Lower lobe of right lung (tissue), 2 donors: ENCODE data around the gene NUCB2. TPM values are rescaled to one million over a fixed set of nuclear protein-coding genes. Genes with fewer than 3 reads are reported as not detected.

Source experiments
- ATAC-seq, 2 donors: fragments of 200-7000 bp; cut with Tn5 transposase; one replicate each; pipeline ENCODE4 v1.9.1; 2020 to 2022; ENCODE audit warnings: mild to moderate bottlenecking in 2 of 2, moderate library complexity in 2 of 2
- DNase-seq: peaks from one replicate; pipeline ENCODE4 v3.0.0-alpha.2; 2020
- H3K27ac ChIP-seq: fragments of 200-600 bp; one replicate; pipeline ENCODE4 v1.8.0; 2022
- H3K27me3 ChIP-seq: fragments of 200-600 bp; one replicate; pipeline ENCODE4 v1.8.0; 2022; ENCODE audit warnings: low read depth
- H3K36me3 ChIP-seq: fragments of 200-600 bp; one replicate; pipeline ENCODE4 v1.8.0; 2022; ENCODE audit warnings: mild to moderate bottlenecking
- H3K4me1 ChIP-seq: fragments of 200-600 bp; one replicate; pipeline ENCODE4 v1.8.0; 2022
- H3K4me3 ChIP-seq: fragments of 200-600 bp; one replicate; pipeline ENCODE4 v1.8.0; 2022; ENCODE audit warnings: mild to moderate bottlenecking
- H3K9me3 ChIP-seq: fragments of 200-600 bp; one replicate; pipeline ENCODE4 v1.8.0; 2022
- CTCF ChIP-seq: fragments of 200-600 bp; IDR thresholded peaks from one replicate; pipeline ENCODE4 v1.8.0; 2022; ENCODE audit warnings: antibody characterized with exemption, mild to moderate bottlenecking
- intact Hi-C: fragments of 100-400 bp; cut with DNase I; formaldehyde crosslinking; loops from one replicate; pipeline ENCODE4 v1.11.0; 2022
- total RNA-seq: library from RNA; stranded (reverse); fragmentation: NEBNext Ultra II Directional; extraction: Animal tissue kit (Norgen Biotek cat#: 25700); gene quantifications from one replicate; pipeline ENCODE4 v1.2.1, GENCODE V29; 2021
- donor health status: DM: no; HTN: yes; CAD: no; lungs with severe emphysema.

Gene NUCB2
- total RNA-seq, 1 donor from 2014 or later, result 82.7 TPM

DNA sequence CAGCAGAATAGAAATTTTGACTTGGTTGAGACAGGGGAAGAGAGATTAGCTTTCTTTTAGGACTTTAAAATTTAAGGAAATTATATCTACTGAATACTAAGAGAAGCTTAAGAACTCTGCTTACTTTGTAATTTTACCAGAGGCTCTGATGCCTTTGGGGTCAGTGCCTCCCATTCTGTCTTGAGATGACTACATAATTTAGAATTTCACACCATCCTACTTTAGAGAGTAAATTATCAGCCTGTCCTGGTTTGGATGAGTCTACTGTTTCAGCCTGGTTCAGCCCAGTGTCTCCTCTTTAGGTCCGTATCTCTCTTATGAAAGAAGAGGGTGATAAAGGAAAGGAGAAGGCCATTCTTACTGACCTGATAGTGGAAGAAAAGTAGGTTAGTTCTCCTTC, 9.8 kb downstream of the NUCB2 start:
- ATAC-seq (no peak), DNase-seq (no peak)
- no peaks in the 10 kb centered on the region for H3K27me3 ChIP-seq
- TF ChIP-seq CTCF, result no peak
- no peaks in the 10 kb centered on the region for H3K4me1 ChIP-seq
- no peak overlapping the region for H3K27ac ChIP-seq
- intact Hi-C loops, result no loop called here
- peaks cover 50% of the 10 kb centered on the region for H3K36me3 ChIP-seq
- H3K4me3 ChIP-seq, result no peak overlapping the region
- H3K9me3 ChIP-seq, result no peaks in the 10 kb centered on the region

- Histone ChIP-seq H3K36me3 (peaks cover 50% of the 10 kb centered on the region), H3K27me3 (no peaks in the 10 kb centered on the region), H3K27ac (no peak overlapping the region), H3K4me3 (no peak overlapping the region), H3K4me1 (no peaks in the 10 kb centered on the region), H3K9me3 (no peaks in the 10 kb centered on the region)
- DNase-seq (no peak), ATAC-seq (no peak)
- intact Hi-C loops, result no loop called here
- TF ChIP-seq CTCF, result no peak
These were observed 10.5 kb downstream of the NUCB2 start for GRCh38 chr11:17287058-17287457.

- Histone ChIP-seq H3K27ac (no peak overlapping the region), H3K4me3 (no peak overlapping the region), H3K27me3 (no peaks in the 10 kb centered on the region), H3K9me3 (no peaks in the 10 kb centered on the region), H3K4me1 (no peaks in the 10 kb centered on the region), H3K36me3 (peaks cover 26% of the 10 kb centered on the region)
- intact Hi-C loops, result no loop called here
- no peak for TF ChIP-seq CTCF
- ATAC-seq, result no peak
- no peak for DNase-seq
These were observed 15.2 kb downstream of the NUCB2 start for GRCh38 chr11:17291710-17292109.

DNA sequence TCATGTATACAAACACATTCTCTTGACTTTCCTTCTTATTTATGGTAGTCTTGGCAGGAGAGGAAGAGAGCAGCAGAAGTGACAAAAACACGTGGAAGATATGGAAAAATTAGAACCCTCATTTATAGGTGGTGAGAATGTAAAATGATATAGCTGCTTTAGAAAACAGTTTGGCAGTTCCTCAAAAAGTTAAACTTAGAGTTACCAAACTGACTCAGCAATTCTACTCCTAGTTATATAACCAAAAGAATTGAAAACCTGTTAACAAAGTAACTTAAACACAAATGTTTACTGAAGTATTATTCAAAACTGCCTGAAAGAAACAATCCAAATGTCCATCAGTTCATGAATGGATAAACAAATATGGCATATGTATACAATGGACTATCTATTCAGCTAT, 16.8 kb downstream of the NUCB2 start:
- TF ChIP-seq CTCF, result no peak
- no peaks in the 10 kb centered on the region for H3K27me3 ChIP-seq
- H3K27ac ChIP-seq, result no peak overlapping the region
- DNase-seq, result no peak
- intact Hi-C loops, result no loop called here
- ATAC-seq, result no peak
- H3K36me3 ChIP-seq, result peaks cover 34% of the 10 kb centered on the region
- no peaks in the 10 kb centered on the region for H3K9me3 ChIP-seq
- H3K4me3 ChIP-seq, result no peak overlapping the region
- no peaks in the 10 kb centered on the region for H3K4me1 ChIP-seq

GRCh38 chr11:17294033-17294432, 17.5 kb downstream of the NUCB2 start:
- Histone ChIP-seq H3K4me1 (no peaks in the 10 kb centered on the region), H3K27ac (no peak overlapping the region), H3K36me3 (peaks cover 40% of the 10 kb centered on the region), H3K4me3 (no peak overlapping the region), H3K9me3 (no peaks in the 10 kb centered on the region), H3K27me3 (no peaks in the 10 kb centered on the region)
- intact Hi-C loops, result no loop called here
- ATAC-seq, result no peak
- no peak for TF ChIP-seq CTCF
- DNase-seq, result no peak
